Stimulated activated CD4-positive, alpha-beta T cell treated with anti-CD3 and anti-CD28 coated beads, Interleukin-12 subunit alpha, Interleukin-12 subunit beta, amount 100 ng/mL, for 48 hours (primary cell): ENCODE data around the gene KRT72.

ENCODE experiments used
- DNase-seq, 3 donors: peaks; one replicate each; pipeline ENCODE4 v3.0.0-alpha.2; 2020; ENCODE audit warnings: low read depth in 2 of 3, low spot score in 1 of 3

Gene KRT72

GRCh38 chr12:52581481-52581880 is 19.8 kb downstream of the KRT72 start:
- DNase-seq, result no peak

- no peak for DNase-seq
These were observed 20.2 kb downstream of the KRT72 start for GRCh38 chr12:52581066-52581465.

DNA sequence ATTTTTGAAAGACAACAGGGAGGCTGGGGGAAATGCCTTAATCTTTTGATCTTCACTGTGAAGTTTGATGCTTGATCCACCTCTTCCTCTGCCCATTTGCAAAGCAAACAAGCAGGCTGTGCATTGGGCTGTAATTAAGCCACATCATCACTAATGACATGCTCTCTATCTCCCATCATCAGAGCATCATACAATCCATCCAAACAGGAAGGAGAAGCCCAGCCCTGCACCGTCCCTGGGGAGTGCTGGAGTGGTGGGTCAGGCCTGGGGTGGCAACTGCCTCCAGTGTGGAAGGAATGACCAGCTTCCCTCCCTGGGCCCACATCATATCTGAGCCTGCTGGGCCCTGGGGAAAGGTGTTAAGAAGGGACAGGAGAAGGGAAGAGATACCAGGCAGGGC is 20.8 kb downstream of the KRT72 start:
- DNase-seq, result no peak

GRCh38 chr12:52579468-52580465 is 21.5 kb downstream of the KRT72 start:
- no peak for DNase-seq

GRCh38 chr12:52578469-52578868 is 22.8 kb downstream of the KRT72 start:
- DNase-seq, result no peak

- no peak for DNase-seq
These were observed 23.9 kb downstream of the KRT72 start for GRCh38 chr12:52577316-52577715.

- DNase-seq, result no peak
These were observed 25.3 kb downstream of the KRT72 start for GRCh38 chr12:52575948-52576347.

GRCh38 chr12:52575256-52575655 is 26.0 kb downstream of the KRT72 start:
- DNase-seq, result no peak

GRCh38 chr12:52573743-52574142 is 27.5 kb downstream of the KRT72 start, which contains the start of gene KRT74:
Gene KRT74, minus strand, starts transcription at chr12:52573843. Its CDS starts 66 bp downstream, at chr12:52573777.
- no peak for DNase-seq

DNA sequence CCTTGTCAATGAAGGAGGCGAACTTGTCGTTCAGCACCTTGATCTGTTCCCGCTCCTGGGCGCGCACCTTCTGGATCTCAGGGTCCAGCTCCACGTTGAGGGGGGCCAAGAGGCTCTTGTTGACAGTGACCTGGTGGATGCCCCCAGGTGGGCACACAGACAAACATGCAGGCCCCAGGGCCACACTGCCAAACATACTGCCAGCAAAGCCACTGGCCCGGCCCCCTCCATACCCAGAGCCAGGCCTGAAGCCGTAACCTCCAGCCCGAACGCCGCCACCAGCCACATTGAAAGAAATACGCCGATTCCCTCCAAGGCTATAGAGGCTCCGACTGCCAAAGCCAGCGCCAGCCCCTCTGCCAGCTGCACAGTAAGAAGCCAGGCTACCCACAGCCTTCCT is 28.0 kb downstream of the KRT72 start:
- DNase-seq, result no peak

DNA sequence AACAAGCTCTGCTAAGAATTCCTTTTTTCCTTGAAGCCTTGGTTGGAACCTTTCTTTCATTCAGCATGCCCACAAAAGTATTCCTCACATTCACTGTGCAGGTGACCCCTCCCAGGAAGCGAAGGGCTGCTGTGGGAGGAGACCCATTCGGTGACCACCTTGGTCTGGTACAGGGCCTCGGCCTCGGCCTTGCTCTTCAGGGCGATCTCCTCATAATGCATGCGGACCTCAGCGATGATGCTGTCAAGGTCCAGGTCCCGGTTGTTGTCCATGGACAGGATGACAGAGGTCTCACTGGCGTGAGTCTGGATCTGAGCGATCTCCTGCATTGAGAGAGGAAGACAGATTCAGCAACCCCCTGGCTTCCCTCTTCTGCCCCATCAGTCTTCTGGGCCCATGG is 30.8 kb downstream of the KRT72 start:
- DNase-seq, result no peak

DNA sequence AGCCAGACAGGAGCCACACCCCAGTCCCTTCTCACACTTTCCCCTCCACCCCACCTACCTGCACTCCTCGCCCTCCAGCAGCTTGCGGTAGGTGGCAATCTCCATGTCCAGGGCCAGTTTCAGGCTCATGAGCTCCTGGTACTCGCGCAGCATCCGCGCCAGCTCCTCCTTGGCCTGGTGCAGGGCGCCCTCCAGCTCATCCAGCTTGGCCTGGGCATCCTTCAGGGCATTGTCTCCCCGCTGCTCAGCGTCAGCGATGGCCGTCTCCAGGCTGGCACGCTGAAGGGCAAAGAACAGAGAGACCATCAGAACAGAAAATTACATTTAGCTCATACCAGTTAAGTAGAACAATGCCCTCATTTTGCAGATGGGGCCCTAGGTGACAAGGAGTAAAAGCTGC is 33.2 kb downstream of the KRT72 start:
- DNase-seq, result no peak

- DNase-seq, result no peak
These were observed 34.4 kb downstream of the KRT72 start for GRCh38 chr12:52566847-52567291.

- DNase-seq, result no peak
These were observed 36.7 kb downstream of the KRT72 start for GRCh38 chr12:52564582-52564981.

- no peak for DNase-seq
These were observed 39.3 kb downstream of the KRT72 start for GRCh38 chr12:52561880-52562449.

DNA sequence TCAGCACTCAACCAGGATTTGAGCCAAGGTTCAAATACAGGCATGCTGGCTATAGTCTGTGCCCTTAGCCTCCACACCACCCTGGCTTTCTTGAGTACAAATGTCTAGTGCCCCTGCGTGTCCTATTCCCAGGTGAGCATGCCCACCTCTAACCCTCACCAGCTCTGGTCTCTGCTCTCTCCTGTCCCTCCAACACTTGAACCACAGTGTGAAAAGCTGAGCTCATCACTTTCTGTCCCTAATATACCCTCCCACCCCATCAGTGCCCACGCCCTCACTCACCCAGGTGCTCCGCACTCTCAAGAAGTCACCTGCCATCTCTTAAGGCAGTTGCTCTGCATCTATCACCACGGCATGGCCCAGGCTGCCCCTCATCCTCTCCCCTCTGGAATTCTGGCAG is 41.3 kb downstream of the KRT72 start:
- DNase-seq, result no peak

GRCh38 chr12:52558781-52559445 is 42.4 kb downstream of the KRT72 start:
- DNase-seq, result no peak

DNA sequence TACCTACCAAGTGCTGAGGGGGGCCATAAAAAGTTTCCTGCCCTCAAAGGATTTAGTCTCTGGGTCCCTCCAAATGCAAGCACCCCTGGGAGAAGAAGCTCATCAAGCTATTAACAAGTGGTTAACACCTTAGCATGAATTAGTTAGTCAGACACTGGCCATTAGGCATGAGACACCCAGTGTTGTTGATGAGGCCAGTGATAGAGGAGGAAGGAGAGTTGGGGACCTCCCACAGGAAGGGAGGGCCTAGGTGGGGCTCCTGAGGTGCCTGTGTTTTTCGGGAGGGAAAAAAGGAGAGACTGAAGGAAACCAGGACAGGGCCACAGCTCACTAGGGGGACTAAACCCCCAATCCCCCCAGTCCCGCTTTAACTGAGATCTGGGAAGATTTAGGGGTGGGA is 43.8 kb downstream of the KRT72 start:
- DNase-seq, result no peak

GRCh38 chr12:52555577-52555976 is 45.7 kb downstream of the KRT72 start:
- DNase-seq, result no peak

DNA sequence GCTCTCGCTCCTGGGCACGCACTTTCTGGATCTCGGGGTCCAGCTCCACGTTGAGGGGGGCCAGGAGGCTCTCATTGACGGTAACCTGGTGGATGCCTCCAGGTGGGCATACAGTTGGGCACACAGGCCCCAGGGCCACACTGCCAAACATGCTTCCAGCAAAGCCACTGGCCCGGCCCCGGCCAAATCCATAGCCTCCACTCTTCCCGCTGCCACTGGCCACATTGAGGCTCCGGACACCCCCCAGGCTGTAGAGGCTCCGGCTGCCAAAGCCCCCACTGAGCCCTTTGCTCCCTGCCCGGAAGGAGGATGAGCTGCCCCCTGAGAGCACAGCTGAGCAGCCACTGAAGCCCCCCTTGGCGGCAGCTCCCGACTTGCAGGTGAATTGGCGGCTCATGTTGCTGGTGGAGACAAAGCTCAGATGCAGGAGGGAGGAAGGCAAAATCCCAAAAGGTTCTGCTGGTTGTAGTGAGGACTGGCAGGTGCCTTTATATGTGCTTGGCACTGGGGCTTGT is 48.5 kb downstream of the KRT72 start, which contains the start of gene KRT71:
Gene KRT71 (minus strand): TSS at position 465 of the 515 bp plus-strand sequence. CDS start 68 bp downstream, at position 397.
- DNase-seq, result no peak

- DNase-seq, result no peak
These were observed 49.2 kb downstream of the KRT72 start for GRCh38 chr12:52552055-52552454.
